HUES48 (cell line): ENCODE results near the gene SPATA16.

ENCODE experiments used
- H3K27ac ChIP-seq: one replicate; pipeline ENCODE4 v1.7.0; 2013; ENCODE audit warnings: low read depth, low read length, inconsistent platforms
- H3K27me3 ChIP-seq: 2 replicates; pipeline ENCODE4 v1.6.1; 2013; ENCODE audit warnings: mild to moderate bottlenecking, low read length; ENCODE audit not compliant: control insufficient read depth, insufficient read depth
- H3K36me3 ChIP-seq: 2 replicates; pipeline ENCODE4 v1.6.1; 2013; ENCODE audit warnings: low read length; ENCODE audit not compliant: control insufficient read depth, insufficient read depth
- H3K4me1 ChIP-seq: 2 replicates; pipeline ENCODE4 v1.6.1; 2013; ENCODE audit warnings: mild to moderate bottlenecking, low read length; ENCODE audit not compliant: control insufficient read depth, insufficient read depth
- H3K4me3 ChIP-seq: 2 replicates; pipeline ENCODE4 v1.5.1; 2013; ENCODE audit warnings: mild to moderate bottlenecking, low read depth, low read length
- H3K9ac ChIP-seq: 2 replicates; pipeline ENCODE4 v1.6.1; 2013; ENCODE audit warnings: mild to moderate bottlenecking, low read depth, low read length, moderate library complexity
- H3K9me3 ChIP-seq: 2 replicates; pipeline ENCODE4 v1.6.1; 2013; ENCODE audit warnings: low read length; ENCODE audit not compliant: control insufficient read depth, insufficient read depth

The SPATA16 gene

DNA sequence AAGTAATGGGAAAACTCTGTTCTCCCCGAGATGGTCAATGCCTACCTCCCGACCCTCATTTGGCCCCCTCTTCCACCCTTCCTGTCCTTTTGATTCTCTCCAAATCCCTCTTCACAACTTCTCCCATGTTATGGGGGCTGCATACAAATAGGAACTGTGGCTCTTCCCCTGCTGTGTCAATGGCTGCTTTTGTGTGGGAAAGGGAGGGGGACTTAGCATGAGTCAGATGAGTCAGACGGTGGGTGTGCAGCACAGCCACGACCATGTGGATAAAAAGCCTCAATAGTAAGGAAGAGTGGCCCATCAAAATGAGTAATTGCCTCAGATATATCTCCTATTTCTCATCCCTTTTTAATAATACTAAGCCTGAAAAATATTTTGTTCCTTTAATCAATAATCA lies 31.9 kb downstream of the SPATA16 start:
- Histone ChIP-seq H3K4me3 (no peak overlapping the region; the same call in 1 of the 2 replicates), H3K27ac (peak overlapping the region; percentile 49), H3K4me1 (peaks cover 33% of the 10 kb centered on the region), H3K9ac (no peak overlapping the region; the same call in 1 of the 2 replicates), H3K9me3 (no peaks in the 10 kb centered on the region), H3K36me3 (no peaks in the 10 kb centered on the region), H3K27me3 (no peaks in the 10 kb centered on the region)

GRCh38 chr3:173103469-173103868 lies 37.6 kb downstream of the SPATA16 start:
- no peaks in the 10 kb centered on the region for H3K4me1 ChIP-seq
- no peak overlapping the region for H3K9ac ChIP-seq
- H3K4me3 ChIP-seq = no peak overlapping the region
- no peak overlapping the region for H3K27ac ChIP-seq
- H3K27me3 ChIP-seq = no peaks in the 10 kb centered on the region
- no peaks in the 10 kb centered on the region for H3K36me3 ChIP-seq
- H3K9me3 ChIP-seq = peaks cover 17% of the 10 kb centered on the region

- Histone ChIP-seq H3K4me1 (no peaks in the 10 kb centered on the region), H3K9ac (no peak overlapping the region), H3K36me3 (no peaks in the 10 kb centered on the region), H3K27ac (no peak overlapping the region), H3K4me3 (no peak overlapping the region), H3K27me3 (no peaks in the 10 kb centered on the region), H3K9me3 (peaks cover 15% of the 10 kb centered on the region)
Observed at GRCh38 chr3:173098959-173099358, 42.1 kb downstream of the SPATA16 start.

DNA sequence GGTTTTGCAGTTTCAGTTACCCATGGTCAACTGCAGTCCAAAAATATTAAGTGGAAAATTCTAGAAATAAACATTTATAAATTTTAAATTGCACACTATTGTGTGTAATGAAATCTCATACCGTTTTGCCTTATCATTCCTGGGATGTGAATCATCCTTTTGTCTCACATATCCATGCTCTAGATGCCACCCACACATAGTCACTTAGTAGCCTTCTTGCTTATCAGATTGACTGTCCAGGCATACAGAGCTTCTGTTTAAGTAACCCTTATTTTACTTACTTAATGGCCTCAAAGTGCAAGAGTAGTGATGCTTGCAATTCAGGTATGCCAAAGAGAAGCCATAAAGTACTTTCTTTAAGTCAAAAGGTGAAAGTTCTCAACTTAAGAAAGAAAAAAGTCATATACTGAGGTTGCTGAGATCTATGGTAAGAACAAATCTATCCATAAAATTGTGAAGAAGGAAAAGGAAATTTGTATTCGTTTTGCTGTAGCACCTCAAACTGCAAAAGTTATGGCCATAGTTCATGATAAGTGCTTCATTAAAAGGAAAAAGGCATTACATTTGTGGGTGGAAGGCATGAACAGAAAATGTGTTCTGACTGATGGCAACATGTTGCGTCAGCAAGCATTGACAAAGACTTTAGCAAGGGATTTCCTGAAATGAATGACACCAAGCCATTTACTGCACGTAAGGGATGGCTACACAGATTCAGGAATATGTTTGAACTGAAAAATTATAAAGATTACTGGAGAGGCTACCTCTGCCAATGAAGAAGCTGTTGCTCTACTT lies 43.8 kb downstream of the SPATA16 start:
- Histone ChIP-seq H3K4me1 (no peaks in the 10 kb centered on the region), H3K9me3 (no peaks in the 10 kb centered on the region), H3K9ac (no peak overlapping the region), H3K27me3 (no peaks in the 10 kb centered on the region), H3K27ac (no peak overlapping the region), H3K4me3 (no peak overlapping the region), H3K36me3 (no peaks in the 10 kb centered on the region)

- no peak overlapping the region for H3K9ac ChIP-seq
- no peaks in the 10 kb centered on the region for H3K27me3 ChIP-seq
- no peaks in the 10 kb centered on the region for H3K4me1 ChIP-seq
Observed at GRCh38 chr3:173096140-173096539, 44.9 kb downstream of the SPATA16 start.

DNA sequence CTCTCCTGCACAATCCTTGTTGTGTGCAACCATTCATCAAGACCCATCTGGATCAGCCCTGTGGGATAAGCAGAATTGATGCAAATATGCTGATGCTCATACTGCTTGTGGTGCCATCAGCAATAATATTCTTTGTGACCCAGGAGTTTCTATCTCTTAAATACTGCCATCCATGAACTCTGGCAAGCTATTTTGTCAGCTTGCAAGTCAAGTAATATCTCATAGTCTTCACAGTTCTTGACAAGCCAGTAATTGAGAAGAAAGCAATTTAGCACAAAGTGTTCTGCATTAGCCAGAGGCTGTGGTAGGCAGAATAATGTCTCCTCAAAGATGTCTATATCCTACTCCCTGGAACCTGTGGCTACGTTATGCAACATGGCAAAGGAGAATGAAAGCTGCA lies 49.0 kb downstream of the SPATA16 start:
- Histone ChIP-seq H3K4me1 (no peaks in the 10 kb centered on the region), H3K27ac (no peak overlapping the region), H3K9me3 (no peaks in the 10 kb centered on the region), H3K9ac (no peak overlapping the region), H3K36me3 (no peaks in the 10 kb centered on the region), H3K4me3 (no peak overlapping the region), H3K27me3 (no peaks in the 10 kb centered on the region)

More at GRCh38 chr3:173096140-173096539, 44.9 kb downstream of the SPATA16 start:
- no peaks in the 10 kb centered on the region for H3K36me3 ChIP-seq
- H3K9me3 ChIP-seq = no peaks in the 10 kb centered on the region
- H3K4me3 ChIP-seq = no peak overlapping the region
- no peak overlapping the region for H3K27ac ChIP-seq

GRCh38 chr3:173090492-173090891 lies 50.5 kb downstream of the SPATA16 start:
- Histone ChIP-seq H3K27me3 (no peaks in the 10 kb centered on the region), H3K4me3 (no peak overlapping the region), H3K27ac (no peak overlapping the region), H3K9me3 (no peaks in the 10 kb centered on the region), H3K9ac (no peak overlapping the region), H3K4me1 (no peaks in the 10 kb centered on the region), H3K36me3 (no peaks in the 10 kb centered on the region)

DNA sequence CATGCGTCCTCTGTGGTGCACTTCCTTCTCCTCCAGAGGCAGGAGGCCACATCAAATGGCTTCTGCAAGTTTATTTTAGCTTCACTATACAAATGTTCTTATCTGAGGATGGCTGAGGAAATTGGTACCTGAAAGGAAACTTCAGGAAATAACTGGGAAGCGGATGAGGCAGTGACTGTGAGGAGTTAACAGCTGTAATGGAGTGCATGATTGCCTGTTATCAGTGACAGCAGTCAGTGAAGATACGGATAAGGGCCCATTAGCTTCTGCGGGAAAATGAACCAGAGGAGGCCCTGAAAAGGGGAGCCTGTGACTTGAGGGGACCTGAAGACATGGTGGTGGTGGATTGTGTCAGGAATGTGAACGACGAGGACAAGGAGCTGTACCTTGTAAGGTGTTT lies 51.8 kb downstream of the SPATA16 start:
- Histone ChIP-seq H3K4me3 (no peak overlapping the region), H3K9me3 (no peaks in the 10 kb centered on the region), H3K27ac (no peak overlapping the region), H3K36me3 (no peaks in the 10 kb centered on the region), H3K9ac (no peak overlapping the region), H3K4me1 (no peaks in the 10 kb centered on the region), H3K27me3 (no peaks in the 10 kb centered on the region)

GRCh38 chr3:173078525-173078924 lies 62.5 kb downstream of the SPATA16 start:
- Histone ChIP-seq H3K27ac (no peak overlapping the region), H3K36me3 (no peaks in the 10 kb centered on the region), H3K27me3 (no peaks in the 10 kb centered on the region), H3K9me3 (peaks cover under 1% of the 10 kb centered on the region), H3K4me3 (no peak overlapping the region), H3K4me1 (peaks cover 7% of the 10 kb centered on the region; the same call in 1 of the 2 replicates), H3K9ac (no peak overlapping the region)

DNA sequence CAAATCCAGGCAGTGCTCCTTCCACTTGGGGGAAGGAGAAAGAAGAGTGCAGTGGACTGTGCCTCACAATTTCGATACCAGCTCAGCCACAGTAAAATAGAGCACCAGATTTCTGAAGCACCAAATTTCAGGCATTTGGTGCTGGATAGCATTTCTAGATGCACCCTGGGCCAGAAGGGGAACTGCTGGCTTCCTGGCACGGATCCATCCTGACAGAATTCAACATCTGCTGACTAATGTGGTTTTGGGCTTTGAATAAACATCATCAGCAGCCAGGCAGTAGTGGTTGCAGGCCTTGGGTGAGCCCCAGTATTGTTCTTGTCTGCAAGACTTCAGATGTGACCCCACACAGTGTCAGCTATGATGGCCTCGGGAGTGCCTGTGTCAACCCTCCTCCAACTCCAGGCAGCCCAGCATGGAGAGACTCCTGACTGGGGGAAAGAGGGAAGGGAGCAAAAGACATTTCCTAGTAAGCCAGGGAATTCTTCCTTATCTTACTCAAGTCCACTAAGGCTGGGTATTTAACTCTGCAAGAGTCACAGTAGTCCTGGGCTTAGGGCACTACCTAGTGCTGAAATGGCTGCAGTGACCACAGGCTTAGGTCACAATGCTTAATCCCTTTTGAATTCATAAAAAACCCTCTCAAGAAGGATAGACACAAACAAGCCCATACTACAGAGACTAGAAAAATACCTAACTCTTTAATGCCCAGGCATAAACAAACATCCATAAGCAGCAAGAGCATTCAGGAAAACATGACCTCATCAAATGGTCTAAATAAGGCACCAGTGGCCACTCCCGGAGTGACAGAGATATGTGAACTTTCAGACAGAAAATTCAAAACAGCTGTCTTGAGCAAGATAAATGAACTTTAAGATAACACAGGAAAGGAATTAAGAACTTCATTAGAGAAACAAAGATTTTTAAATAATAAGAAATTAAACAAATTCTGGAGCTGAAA lies 74.7 kb downstream of the SPATA16 start:
- H3K27me3 ChIP-seq = no peaks in the 10 kb centered on the region
- H3K27ac ChIP-seq = no peak overlapping the region
- H3K4me3 ChIP-seq = no peak overlapping the region
- H3K9me3 ChIP-seq = no peaks in the 10 kb centered on the region
- no peak overlapping the region for H3K9ac ChIP-seq
- H3K4me1 ChIP-seq = peaks cover 2% of the 10 kb centered on the region; the same call in 1 of the 2 replicates
- no peaks in the 10 kb centered on the region for H3K36me3 ChIP-seq

GRCh38 chr3:173065543-173065981 lies 75.5 kb downstream of the SPATA16 start:
- Histone ChIP-seq H3K4me3 (no peak overlapping the region), H3K27ac (no peak overlapping the region), H3K4me1 (peaks cover 2% of the 10 kb centered on the region; the same call in 1 of the 2 replicates), H3K36me3 (no peaks in the 10 kb centered on the region), H3K9ac (no peak overlapping the region), H3K27me3 (no peaks in the 10 kb centered on the region), H3K9me3 (no peaks in the 10 kb centered on the region)
